ENCODE data around the gene SCNM1. TPM values are rescaled to one million over a fixed set of nuclear protein-coding genes. Genes with fewer than 3 reads are reported as not detected.

Gene SCNM1
- total RNA-seq, 2 experiments from 2014 or later: 67.5 to 67.8 TPM

Other genes with a start within 250 kb of the SCNM1 start
- 10 to 100 TPM; 42.3 to 50.0 TPM for gene SETDB1, start 239.8 kb upstream of the SCNM1 start, total RNA-seq
- 100 to 1,000 TPM; 153 to 160 TPM for gene CERS2, start 191.3 kb upstream of the SCNM1 start, total RNA-seq
- gene ANXA9, start 183.9 kb upstream of the SCNM1 start, total RNA-seq: under 1 TPM in 1 of 2 experiments, not detected in 1; 0.19 TPM
- gene MINDY1, start 159.2 kb upstream of the SCNM1 start, total RNA-seq: 10 to 100 TPM; 16.4 to 18.3 TPM
- gene PRUNE1, start 157.7 kb upstream of the SCNM1 start, total RNA-seq: 10 to 100 TPM; 12.5 to 17.5 TPM
- 1 to 10 TPM in 1 of 2 experiments, under 1 TPM in 1; 0.64 to 1.3 TPM for gene BNIPL, start 129.6 kb upstream of the SCNM1 start, total RNA-seq
- 1 to 10 TPM; 1.5 to 1.8 TPM for gene C1orf56, start 118.4 kb upstream of the SCNM1 start, total RNA-seq
- gene CDC42SE1, start 106.5 kb upstream of the SCNM1 start, total RNA-seq: 100 to 1,000 TPM; 135 to 136 TPM
- gene MLLT11, start 105.7 kb upstream of the SCNM1 start, total RNA-seq: 1 to 10 TPM; 1.9 to 2.4 TPM
- gene GABPB2, start 95.4 kb upstream of the SCNM1 start, total RNA-seq: 10 to 100 TPM; 13.6 to 14.9 TPM
- 1 to 10 TPM; 1.9 to 2.5 TPM for gene SEMA6C, start 19.5 kb upstream of the SCNM1 start, total RNA-seq
- gene TNFAIP8L2, start 9.5 kb upstream of the SCNM1 start, total RNA-seq: 10 to 100 TPM; 24.2 to 26.7 TPM
- 1 to 10 TPM; 1.8 to 2.6 TPM for gene LYSMD1, start 242 bp upstream of the SCNM1 start, total RNA-seq
- gene TMOD4, start 9.8 kb downstream of the SCNM1 start, total RNA-seq: 1 to 10 TPM; 1.7 to 2.7 TPM
- 10 to 100 TPM; 77.6 to 80.4 TPM for gene VPS72, start 24.1 kb downstream of the SCNM1 start, total RNA-seq
- 10 to 100 TPM; 78.6 to 84.3 TPM for gene PIP5K1A, start 32.4 kb downstream of the SCNM1 start, total RNA-seq
- gene PSMD4, start 88.6 kb downstream of the SCNM1 start, total RNA-seq: 100 to 1,000 TPM; 212 to 227 TPM
- gene ZNF687, start 116.2 kb downstream of the SCNM1 start, total RNA-seq: 10 to 100 TPM; 27.1 to 27.2 TPM
- 10 to 100 TPM; 54.7 to 62.9 TPM for gene PI4KB, start 161.3 kb downstream of the SCNM1 start, total RNA-seq
- 10 to 100 TPM; 64.7 to 68.7 TPM for gene RFX5, start 181.1 kb downstream of the SCNM1 start, total RNA-seq
- not detected for gene SELENBP1, start 206.6 kb downstream of the SCNM1 start, total RNA-seq
- 100 to 1,000 TPM; 352 to 355 TPM for gene PSMB4, start 233.4 kb downstream of the SCNM1 start, total RNA-seq

All from activated CD4-positive, alpha-beta memory T cell treated with anti-CD3 and anti-CD28 coated beads for 36 hours (primary cell).